Globus pallidus (tissue), 1 donor: Measurements from ENCODE around the gene UVRAG.
"Not testable (repeated sequence)": the region's sequence is repeated elsewhere in the genome, so short reads cannot be mapped to it uniquely, and the experiment has no call there.

ENCODE experiments used
- DNase-seq: peaks from one replicate; pipeline ENCODE4 v3.0.0-alpha.2; 2015; ENCODE audit warnings: low spot score

Gene UVRAG

DNA sequence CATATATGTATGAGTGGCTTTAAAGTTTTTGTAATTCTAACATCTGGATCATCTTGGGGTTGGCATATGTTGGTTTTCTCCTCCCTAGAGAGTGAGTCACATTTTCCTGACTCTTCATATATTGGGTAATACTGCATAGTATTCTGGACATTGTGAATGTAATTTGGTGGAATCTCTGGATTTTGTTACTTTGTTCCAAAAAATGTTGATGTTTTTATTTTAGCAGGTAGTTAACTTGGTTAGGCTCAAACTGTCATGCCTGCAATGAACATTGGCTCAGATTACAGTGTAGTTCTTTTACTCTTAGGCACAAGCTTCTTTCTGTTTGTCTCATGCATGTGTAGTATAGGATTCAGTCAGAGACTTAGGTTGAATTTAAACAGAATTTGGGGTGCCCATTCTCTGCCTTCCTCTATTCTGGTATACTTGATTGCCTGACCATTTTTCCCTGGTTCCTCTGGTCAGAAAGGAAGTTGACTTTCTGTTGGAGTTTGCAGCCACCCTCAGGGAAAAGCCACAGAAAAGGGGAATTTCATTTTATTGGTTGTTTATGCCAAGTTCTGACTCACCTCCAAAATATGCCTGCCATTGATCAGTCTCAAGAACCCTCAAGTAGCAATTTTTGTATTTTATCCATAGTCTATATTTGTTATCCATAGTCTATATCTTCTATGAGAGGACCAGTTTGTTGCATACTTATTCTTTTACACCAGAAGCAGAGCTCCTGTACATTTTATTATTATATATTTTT, 151.7 kb downstream of the UVRAG start:
- DNase-seq: no peak

- DNase-seq: no peak
Observed at GRCh38 chr11:75968021-75968625, 153.1 kb downstream of the UVRAG start.

DNA sequence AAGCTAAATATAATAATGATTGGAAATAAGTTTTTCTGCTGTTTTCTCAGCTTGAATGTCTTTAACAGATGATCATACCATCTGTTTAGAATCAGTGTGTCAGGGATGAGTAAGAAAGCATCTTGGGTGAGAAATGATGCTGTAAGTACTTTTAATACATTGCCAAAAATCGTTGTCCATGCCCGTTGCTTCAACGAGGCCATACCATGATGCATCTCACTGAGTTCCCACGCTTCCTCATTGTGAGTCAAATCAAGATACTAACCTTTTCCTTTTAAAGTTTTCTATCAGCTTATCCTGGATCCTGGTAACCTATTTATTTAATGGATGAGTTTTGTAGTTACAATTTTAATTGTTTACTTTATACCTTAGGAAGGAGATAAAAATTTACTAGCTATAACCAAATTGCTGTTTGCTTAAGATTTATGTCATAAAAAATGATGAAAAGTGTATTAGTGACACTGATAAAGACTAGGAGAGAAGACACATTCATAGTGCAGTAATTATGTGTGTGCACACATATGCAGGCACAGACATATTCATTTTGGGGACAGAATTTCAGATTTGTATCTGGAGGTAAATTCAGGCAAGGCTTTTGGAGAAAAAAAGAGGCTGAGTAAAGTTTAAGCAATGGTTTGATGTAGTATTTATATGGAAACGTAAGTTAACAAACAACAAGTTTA, 154.8 kb downstream of the UVRAG start:
- DNase-seq: no peak

GRCh38 chr11:75973710-75974109, 158.7 kb downstream of the UVRAG start:
- DNase-seq: not testable (repeated sequence)

- not testable (repeated sequence) for DNase-seq
Observed at GRCh38 chr11:75979075-75979474, 164.1 kb downstream of the UVRAG start.

DNA sequence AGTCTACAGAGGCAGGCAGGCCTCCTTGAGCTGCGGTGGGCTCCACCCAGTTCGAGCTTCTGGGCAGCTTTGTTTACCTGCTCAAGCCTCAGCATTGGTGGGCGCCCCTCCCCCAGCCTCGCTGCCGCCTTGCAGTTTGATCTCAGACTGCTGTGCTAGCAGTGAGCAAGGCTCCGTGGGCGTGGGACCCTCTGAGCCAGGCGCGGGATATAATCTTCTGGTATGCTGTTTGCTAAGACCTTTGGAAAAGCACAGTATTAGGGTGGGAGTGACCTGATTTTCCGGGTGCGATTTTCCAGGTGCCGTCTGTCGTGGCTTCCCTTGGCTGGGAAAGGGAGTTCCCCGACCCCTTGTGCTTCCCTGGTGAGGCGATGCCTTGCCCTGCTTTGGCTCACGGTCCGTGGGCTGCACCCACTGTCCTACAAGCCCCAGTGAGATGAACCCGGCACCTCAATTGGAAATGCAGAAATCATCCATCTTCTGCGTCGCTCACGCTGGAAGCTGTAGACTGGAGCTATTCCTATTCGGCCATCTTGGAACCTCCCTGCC, 164.5 kb downstream of the UVRAG start:
- DNase-seq: not testable (repeated sequence)

GRCh38 chr11:75980031-75980430, 165.0 kb downstream of the UVRAG start:
- DNase-seq: no peak

DNA sequence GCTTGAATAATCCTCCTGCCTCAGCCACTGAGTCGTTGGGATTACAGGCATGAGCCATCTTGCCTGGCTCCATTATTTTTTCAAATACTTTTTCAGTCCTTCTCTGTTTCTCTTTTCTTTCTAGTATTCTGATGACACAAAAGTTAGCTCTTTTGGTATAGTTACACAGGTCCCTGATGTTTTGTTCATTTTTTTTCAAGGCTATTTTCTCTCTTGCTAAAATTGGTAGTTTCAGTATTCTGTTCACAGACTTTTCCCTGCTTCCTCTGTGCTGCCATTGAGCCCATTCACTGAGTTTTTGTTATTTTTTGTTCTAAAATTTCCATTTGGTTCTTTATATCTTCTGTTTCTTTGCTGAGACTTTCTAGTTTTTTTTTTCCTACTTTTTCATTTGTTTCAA, 166.5 kb downstream of the UVRAG start:
- DNase-seq: no peak

GRCh38 chr11:75982309-75982708, 167.3 kb downstream of the UVRAG start:
- DNase-seq: no peak

GRCh38 chr11:75986966-75987365, 172.0 kb downstream of the UVRAG start:
- no peak for DNase-seq

DNA sequence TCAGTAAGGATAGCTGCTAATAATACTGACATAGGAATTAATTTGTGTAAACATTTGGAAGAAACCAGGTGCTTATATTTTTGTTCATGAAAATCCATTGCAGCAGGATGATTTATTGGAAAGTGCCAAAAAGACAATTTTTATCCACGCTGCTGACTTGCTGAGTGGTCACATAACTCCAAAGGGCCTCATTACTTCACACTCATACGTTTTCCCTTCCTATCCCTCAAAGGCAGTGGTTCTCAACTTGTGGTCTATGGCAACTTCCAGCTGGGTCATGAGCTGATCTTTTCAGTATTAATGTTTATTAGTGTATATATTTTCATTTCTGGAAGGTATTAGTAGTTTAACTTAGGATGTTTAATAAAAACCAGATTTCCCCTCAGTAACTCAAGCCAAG, 178.1 kb downstream of the UVRAG start:
- no peak for DNase-seq

DNA sequence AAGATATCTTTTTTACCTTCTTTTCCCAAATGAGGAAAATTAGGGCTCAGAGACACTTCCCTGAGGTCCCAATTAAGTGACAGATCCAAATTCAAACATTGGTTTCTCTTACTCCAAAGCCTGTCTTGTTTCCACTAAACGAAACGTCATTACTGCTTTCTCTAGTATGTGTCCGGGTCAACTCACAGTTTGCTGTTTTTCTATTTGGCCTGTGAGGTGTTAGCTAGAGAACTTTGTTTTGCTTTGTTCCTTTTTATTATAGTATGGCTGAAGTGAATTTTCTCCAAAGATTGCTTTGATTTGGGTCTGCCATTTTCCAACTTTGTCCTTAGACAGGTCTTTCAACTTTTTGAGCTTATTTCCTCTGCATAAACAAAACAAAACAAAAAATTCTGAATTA, 179.6 kb downstream of the UVRAG start:
- no peak for DNase-seq

DNA sequence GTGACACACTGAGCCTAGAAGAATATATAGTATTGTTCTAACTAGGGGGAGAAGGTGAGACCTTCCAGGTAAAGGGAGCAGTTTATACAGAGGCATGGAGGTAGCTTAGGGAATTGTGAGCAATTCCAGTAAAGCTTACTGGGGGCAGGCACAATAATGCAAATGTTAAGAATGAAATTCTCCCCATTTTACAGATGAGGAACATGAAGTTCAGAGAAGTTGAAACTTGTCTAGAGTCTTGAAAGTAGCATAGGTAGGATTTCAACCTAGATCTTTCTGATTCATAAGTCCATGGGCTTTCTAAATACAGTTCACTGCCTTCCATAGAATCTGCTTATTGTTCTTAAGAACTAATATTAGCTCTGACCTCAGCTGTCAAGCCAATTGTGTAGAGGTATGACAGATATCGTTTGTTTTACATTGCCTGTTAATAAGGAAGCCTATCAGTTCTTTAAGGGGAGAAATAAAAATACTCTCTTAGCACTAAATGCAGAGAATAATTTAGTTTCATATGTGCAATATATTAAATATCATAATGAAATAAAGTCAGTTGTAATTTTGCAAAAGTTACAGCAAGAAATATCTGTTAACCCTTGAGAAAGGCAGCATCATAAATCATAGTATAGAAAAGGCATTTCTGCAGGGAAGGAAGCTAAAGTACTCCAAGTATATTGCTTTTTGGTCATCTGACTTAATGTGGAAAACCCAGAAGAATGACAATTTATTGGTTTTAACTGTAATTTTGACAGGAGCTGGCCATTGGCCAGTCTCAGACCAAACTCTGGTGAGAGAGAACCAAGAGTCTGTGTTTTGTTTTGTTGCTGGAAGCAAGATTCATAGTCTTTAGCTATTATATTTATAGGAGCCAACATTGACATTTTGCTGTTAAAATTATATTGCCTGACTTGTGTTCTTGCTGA, 181.8 kb downstream of the UVRAG start:
- DNase-seq: no peak

DNA sequence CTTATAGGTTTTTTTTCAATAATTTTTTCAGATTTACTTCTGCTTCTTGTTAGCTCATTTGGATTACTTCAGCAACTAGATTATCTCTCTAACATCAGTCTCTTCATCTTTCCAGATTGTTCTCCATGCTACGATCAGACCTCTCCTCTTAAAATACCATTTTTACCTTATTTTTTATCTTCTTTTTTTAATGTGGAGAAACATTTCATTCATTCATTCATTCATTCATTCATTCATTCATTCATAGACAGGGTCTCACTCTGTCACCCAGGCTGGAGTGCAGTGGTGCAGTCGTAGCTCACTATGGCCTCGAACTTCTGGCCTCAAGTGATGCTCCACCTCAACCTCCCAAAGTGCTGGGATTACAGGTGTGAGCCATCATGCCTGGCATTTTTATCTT, 189.4 kb downstream of the UVRAG start:
- DNase-seq: no peak

DNA sequence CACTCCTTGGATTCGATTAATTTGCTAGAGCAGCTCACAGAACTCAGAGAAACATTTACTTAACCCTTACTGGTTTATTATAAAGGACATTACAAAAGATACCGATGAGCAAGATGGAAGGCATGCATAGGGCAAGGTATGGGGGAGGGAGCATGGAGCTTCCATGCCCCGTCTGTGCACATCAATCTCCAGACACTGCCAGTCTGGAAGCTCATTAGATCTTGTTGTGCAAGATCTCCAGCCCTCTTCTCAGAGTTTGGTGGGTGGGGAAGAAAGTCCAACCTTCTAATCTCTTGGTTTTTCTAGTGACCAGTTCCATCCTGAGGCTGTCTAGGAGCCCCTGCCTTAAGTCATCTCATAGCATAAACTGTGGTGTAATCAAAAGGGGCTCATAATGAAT, 190.7 kb downstream of the UVRAG start:
- no peak for DNase-seq

DNA sequence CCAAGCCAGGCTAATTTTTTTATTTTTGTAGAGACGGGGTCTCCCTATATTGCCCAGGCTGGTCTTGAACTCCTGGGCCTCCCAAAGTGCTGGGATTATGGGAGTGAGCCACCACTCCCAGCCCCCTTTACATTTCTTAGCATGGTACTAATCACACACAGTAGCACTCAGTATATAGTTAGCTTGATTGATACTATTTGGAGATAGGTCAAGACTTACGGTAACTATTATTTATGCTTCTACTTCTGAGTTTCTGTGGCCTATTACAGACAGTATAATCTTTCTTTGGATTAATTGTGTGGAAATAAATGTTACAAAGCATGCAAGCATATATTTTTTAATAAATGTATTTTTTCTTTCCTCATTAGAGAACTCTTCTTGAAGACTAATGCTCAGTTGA, 192.2 kb downstream of the UVRAG start:
- DNase-seq: no peak

- no peak for DNase-seq
Observed at GRCh38 chr11:76008474-76008873, 193.5 kb downstream of the UVRAG start.

- DNase-seq: no peak
Observed at GRCh38 chr11:76010051-76010450, 195.0 kb downstream of the UVRAG start.

DNA sequence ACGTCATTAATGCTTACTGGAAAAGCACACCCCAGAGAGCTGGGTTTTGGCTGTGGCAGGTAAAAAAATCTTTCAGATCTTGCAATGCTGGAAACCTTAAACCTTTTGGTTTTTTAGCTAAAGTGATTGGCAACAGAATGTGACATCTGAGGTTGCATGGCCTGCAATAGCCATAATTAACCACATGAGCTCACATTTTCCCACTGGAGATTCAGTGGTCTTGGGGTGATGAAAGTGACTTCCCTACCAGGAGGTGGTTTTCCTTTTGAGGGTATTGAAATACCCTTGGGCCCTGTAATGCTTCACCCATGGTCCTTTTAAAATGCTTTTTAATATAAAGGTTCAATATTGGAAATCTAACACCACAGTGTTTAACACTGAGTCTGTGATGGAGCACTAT, 198.5 kb downstream of the UVRAG start:
- no peak for DNase-seq

DNA sequence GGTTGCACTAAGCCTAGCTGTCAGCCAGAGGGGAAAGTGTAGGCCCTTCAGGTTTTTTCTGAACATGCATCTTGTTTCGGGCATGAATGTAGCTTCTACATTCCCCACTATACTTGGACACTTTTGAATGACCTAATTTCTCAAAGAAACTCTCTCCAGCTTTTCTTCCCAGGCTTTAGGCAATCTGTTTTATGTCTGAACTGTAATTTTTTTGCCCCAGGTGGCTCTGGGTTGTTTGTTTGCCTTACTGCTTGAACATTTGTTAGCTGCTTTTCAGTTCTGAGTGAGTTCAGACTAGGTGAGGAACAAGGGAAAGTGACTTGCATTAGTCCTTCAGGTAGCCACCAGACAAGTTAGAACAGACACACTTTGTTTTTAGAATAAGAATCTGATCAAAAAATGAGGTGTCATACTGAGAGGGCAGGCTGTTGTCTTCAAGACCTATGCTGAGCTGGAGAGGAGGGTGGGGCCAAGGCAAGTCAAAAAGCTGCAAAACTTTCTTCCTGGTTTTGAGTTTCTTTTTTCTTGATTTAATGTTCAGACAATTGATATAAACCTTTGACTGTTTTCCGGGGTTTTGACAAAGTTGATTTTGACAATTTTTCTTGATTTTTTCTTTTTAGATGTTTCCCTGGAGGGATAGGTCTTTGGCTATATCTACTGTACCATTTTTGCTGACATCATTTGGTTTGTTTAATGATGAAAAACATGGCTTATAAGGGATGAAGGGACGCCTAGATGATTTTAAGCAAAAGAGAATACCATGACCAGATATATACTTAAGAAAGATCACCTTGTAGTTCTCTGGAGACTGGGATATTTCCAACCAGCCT, 208.4 kb downstream of the UVRAG start:
- DNase-seq: no peak

DNA sequence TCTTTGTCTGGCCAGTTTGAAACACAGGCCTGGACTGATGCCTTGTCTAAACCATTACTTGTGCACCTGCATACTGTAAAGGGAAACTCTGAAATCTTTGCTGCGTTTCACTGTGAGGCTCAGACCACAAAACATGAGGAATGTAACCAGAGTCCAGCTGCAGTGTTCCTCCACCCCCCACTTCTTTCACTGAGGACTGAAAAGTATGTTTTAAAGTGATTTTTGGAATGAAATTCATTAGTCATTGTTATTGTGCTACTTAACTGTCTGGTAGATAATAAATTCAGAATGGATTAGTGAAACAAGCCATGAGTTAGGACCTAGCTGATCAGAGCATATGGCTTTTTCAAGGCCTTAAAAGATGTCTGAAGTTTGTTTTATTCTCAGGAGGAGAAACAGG, 210.1 kb downstream of the UVRAG start:
- no peak for DNase-seq
